ENCODE measurements around the gene OCIAD2.
A peak's percentile ranks its signal among the peaks of the same experiment; 100 is the strongest.

OCIAD2 gene

DNA sequence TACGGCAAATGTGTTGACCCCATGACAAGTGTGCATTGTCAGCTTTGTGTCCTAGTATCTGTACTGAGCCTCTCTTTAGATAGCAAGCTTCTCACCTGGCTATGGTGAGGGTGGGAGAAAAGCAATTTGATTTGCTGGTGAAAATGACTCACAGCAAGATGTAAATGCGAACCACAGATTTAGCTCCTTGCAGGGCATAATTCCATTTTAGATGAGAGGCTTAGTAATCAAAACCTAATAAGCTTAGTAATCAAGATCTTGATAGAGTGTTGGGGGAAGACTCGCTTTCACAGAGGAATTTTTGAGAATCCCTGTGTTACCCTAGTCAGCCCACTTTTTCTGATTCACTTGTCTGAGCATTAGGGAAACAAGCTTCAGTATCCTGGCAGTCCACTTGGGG lies 7.7 kb upstream of the OCIAD2 start:
- DNase-seq = no peak
- no peak overlapping the region for H3K4me2 ChIP-seq (ENCODE audit: low read length)
- peaks cover 0 to 7% of the 10 kb centered on the region in 2 experiments for H3K4me1 ChIP-seq (ENCODE audit: control insufficient read depth in 1 of 2, insufficient read depth in 2 of 2, low read length in 2 of 2)
- no peak overlapping the region for H2BK5ac ChIP-seq (ENCODE audit: low read depth, low read length, poor library complexity)
- no peak overlapping the region for H4K91ac ChIP-seq (ENCODE audit: low read depth, low read length)
- no peak overlapping the region for H3K9ac ChIP-seq (ENCODE audit: low read length)
- H3K4ac ChIP-seq (ENCODE audit: low read depth, low read length) = no peak overlapping the region
- no peak overlapping the region for H3K14ac ChIP-seq (ENCODE audit: low read length)
- H3K18ac ChIP-seq (ENCODE audit: low read length) = no peak overlapping the region
- H3K79me1 ChIP-seq (ENCODE audit: low read length) = no peaks in the 10 kb centered on the region
- no peak overlapping the region for H4K12ac ChIP-seq (ENCODE audit: low read depth, low read length)
- H3K79me2 ChIP-seq (ENCODE audit: control insufficient read depth, insufficient read depth, low read length, poor library complexity) = no peaks in the 10 kb centered on the region
- no CpG with 5 or more reads among the region's 3 CpGs for WGBS (ENCODE audit: extremely low coverage, insufficient coverage, insufficient read length)
- H2AK5ac ChIP-seq (ENCODE audit: low read length) = no peak overlapping the region
- no peak overlapping the region for H3K23ac ChIP-seq (ENCODE audit: low read length)
- H3K36me3 ChIP-seq (ENCODE audit: control insufficient read depth in 1 of 2, insufficient read depth in 2 of 2, low read length in 2 of 2) = no peaks in the 10 kb centered on the region
- no peak overlapping the region for H4K8ac ChIP-seq (ENCODE audit: low read depth, low read length)
- H2BK120ac ChIP-seq (ENCODE audit: insufficient read depth, low read length, poor library complexity) = no peak overlapping the region
- H2AFZ ChIP-seq (ENCODE audit: insufficient read depth, low read length, poor library complexity) = no peak overlapping the region
- H3K4me3 ChIP-seq (ENCODE audit: low read depth, low read length) = no peak overlapping the region
- H3K27ac ChIP-seq (ENCODE audit: low read depth, low read length) = no peak overlapping the region
- no peaks in the 10 kb centered on the region for H3K27me3 ChIP-seq (ENCODE audit: insufficient read depth, low read length)
- no peak overlapping the region for H2BK12ac ChIP-seq (ENCODE audit: low read length)
- H3K9me3 ChIP-seq (ENCODE audit: insufficient read depth, low read depth, low read length) = no peaks in the 10 kb centered on the region

DNA sequence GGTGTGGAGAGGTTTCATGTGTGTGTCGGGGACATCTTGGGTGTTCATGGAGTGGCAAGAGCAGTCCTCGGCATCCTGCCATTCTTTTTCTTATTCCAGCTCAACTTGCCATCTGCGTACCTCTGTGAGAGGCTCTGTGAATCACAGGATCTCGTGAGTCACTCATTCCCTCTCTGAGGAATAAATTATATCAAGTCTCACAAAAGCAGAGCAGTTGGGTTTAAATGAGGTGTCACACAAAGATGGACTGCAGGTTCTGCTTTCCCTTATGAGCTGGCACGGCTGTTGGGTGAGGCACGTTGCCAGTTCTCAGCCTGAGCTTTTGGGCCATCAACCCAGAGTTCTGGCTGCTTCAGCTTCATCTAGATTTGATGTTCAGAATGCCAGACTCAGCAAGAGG lies 6.8 kb upstream of the OCIAD2 start:
- DNase-seq = peak in 1 of 2 donors; percentile 29

DNA sequence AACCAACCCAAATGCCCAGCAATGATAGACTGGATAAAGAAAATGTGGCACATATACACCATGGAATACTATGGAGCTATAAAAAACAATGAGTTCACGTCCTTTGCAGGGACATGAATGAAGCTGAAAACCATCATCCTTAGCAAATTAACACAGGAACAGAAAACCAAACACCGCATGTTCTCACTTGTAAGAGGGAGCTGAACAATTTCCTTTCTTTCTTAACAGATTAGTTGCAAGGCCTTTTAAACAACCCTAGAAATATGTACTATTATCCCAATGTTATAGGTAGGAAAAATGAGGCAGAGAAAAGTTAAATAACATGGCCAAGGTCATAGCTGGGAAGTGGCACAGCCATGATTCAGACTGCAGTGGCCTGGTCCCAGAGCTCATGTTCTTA lies 5.8 kb upstream of the OCIAD2 start:
- H3K4me1 ChIP-seq (ENCODE audit: control insufficient read depth in 1 of 2, insufficient read depth in 2 of 2, low read length in 2 of 2) = peaks cover 0 to 7% of the 10 kb centered on the region in 2 experiments
- DNase-seq = no peak
- H2BK5ac ChIP-seq (ENCODE audit: low read depth, low read length, poor library complexity) = no peak overlapping the region
- no peak overlapping the region for H4K8ac ChIP-seq (ENCODE audit: low read depth, low read length)
- H2BK120ac ChIP-seq (ENCODE audit: insufficient read depth, low read length, poor library complexity) = no peak overlapping the region
- H3K36me3 ChIP-seq (ENCODE audit: control insufficient read depth in 1 of 2, insufficient read depth in 2 of 2, low read length in 2 of 2) = no peaks in the 10 kb centered on the region
- no peak overlapping the region for H2BK12ac ChIP-seq (ENCODE audit: low read length)
- no peak overlapping the region for H4K91ac ChIP-seq (ENCODE audit: low read depth, low read length)
- no peaks in the 10 kb centered on the region for H3K27me3 ChIP-seq (ENCODE audit: insufficient read depth, low read length)
- H3K18ac ChIP-seq (ENCODE audit: low read length) = no peak overlapping the region
- WGBS (ENCODE audit: extremely low coverage, insufficient coverage, insufficient read length) = no CpG with 5 or more reads among the region's 2 CpGs
- no peak overlapping the region for H3K4me2 ChIP-seq (ENCODE audit: low read length)
- H3K4me3 ChIP-seq (ENCODE audit: low read depth, low read length) = no peak overlapping the region
- H4K12ac ChIP-seq (ENCODE audit: low read depth, low read length) = no peak overlapping the region
- H2AFZ ChIP-seq (ENCODE audit: insufficient read depth, low read length, poor library complexity) = no peak overlapping the region
- no peaks in the 10 kb centered on the region for H3K79me2 ChIP-seq (ENCODE audit: control insufficient read depth, insufficient read depth, low read length, poor library complexity)
- H3K23ac ChIP-seq (ENCODE audit: low read length) = no peak overlapping the region
- no peak overlapping the region for H3K9ac ChIP-seq (ENCODE audit: low read length)
- H3K4ac ChIP-seq (ENCODE audit: low read depth, low read length) = no peak overlapping the region
- H3K14ac ChIP-seq (ENCODE audit: low read length) = no peak overlapping the region
- H2AK5ac ChIP-seq (ENCODE audit: low read length) = no peak overlapping the region
- H3K27ac ChIP-seq (ENCODE audit: low read depth, low read length) = no peak overlapping the region
- H3K79me1 ChIP-seq (ENCODE audit: low read length) = no peaks in the 10 kb centered on the region
- no peaks in the 10 kb centered on the region for H3K9me3 ChIP-seq (ENCODE audit: insufficient read depth, low read depth, low read length)

More for the DNA sequence above, 6.8 kb upstream of the OCIAD2 start:
- no peaks in the 10 kb centered on the region for H3K27me3 ChIP-seq (ENCODE audit: insufficient read depth, low read length)
- no peaks in the 10 kb centered on the region for H3K79me1 ChIP-seq (ENCODE audit: low read length)
- H3K18ac ChIP-seq (ENCODE audit: low read length) = no peak overlapping the region
- H3K23ac ChIP-seq (ENCODE audit: low read length) = no peak overlapping the region
- no peak overlapping the region for H3K4ac ChIP-seq (ENCODE audit: low read depth, low read length)
- H2BK12ac ChIP-seq (ENCODE audit: low read length) = no peak overlapping the region
- no peak overlapping the region for H3K14ac ChIP-seq (ENCODE audit: low read length)
- no peak overlapping the region for H3K27ac ChIP-seq (ENCODE audit: low read depth, low read length)
- H2BK120ac ChIP-seq (ENCODE audit: insufficient read depth, low read length, poor library complexity) = no peak overlapping the region
- H4K91ac ChIP-seq (ENCODE audit: low read depth, low read length) = no peak overlapping the region
- H3K4me2 ChIP-seq (ENCODE audit: low read length) = no peak overlapping the region
- no peak overlapping the region for H2AK5ac ChIP-seq (ENCODE audit: low read length)
- H3K4me3 ChIP-seq (ENCODE audit: low read depth, low read length) = no peak overlapping the region
- no peak overlapping the region for H4K8ac ChIP-seq (ENCODE audit: low read depth, low read length)
- H3K9me3 ChIP-seq (ENCODE audit: insufficient read depth, low read depth, low read length) = no peaks in the 10 kb centered on the region
- H3K4me1 ChIP-seq (ENCODE audit: control insufficient read depth in 1 of 2, insufficient read depth in 2 of 2, low read length in 2 of 2) = peaks cover 0 to 7% of the 10 kb centered on the region in 2 experiments
- no peaks in the 10 kb centered on the region for H3K36me3 ChIP-seq (ENCODE audit: control insufficient read depth in 1 of 2, insufficient read depth in 2 of 2, low read length in 2 of 2)
- H2AFZ ChIP-seq (ENCODE audit: insufficient read depth, low read length, poor library complexity) = no peak overlapping the region
- no CpG with 5 or more reads among the region's 6 CpGs for WGBS (ENCODE audit: extremely low coverage, insufficient coverage, insufficient read length)
- no peak overlapping the region for H3K9ac ChIP-seq (ENCODE audit: low read length)
- H2BK5ac ChIP-seq (ENCODE audit: low read depth, low read length, poor library complexity) = no peak overlapping the region
- H4K12ac ChIP-seq (ENCODE audit: low read depth, low read length) = no peak overlapping the region
- H3K79me2 ChIP-seq (ENCODE audit: control insufficient read depth, insufficient read depth, low read length, poor library complexity) = no peaks in the 10 kb centered on the region

DNA sequence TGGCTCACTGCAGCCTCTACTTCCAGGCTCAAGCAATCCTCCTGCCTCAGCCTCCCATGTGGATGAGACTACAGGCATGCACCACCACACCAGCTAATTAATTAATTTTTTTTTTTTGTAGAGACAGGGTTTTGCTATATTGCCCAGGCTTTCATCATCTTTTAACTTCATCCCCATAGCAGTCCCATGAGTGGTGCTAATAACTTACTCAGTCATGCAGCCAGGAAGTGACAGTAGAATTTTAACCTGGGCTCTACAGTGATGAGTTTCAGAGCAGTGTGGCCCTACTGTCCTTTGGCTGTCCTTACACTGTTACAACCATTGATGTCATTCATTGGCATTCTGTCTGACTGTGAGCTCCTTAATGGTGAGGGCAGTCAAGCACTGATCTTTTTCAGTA lies 3.9 kb upstream of the OCIAD2 start:
- Histone ChIP-seq H2BK12ac (ENCODE audit: low read length) (no peak overlapping the region), H3K27me3 (ENCODE audit: insufficient read depth, low read length) (no peaks in the 10 kb centered on the region), H3K18ac (ENCODE audit: low read length) (no peak overlapping the region), H4K8ac (ENCODE audit: low read depth, low read length) (no peak overlapping the region), H3K9ac (ENCODE audit: low read length) (no peak overlapping the region), H2BK5ac (ENCODE audit: low read depth, low read length, poor library complexity) (no peak overlapping the region), H3K4ac (ENCODE audit: low read depth, low read length) (no peak overlapping the region), H3K4me3 (ENCODE audit: low read depth, low read length) (no peak overlapping the region), H2AFZ (ENCODE audit: insufficient read depth, low read length, poor library complexity) (no peak overlapping the region), H3K36me3 (ENCODE audit: control insufficient read depth in 1 of 2, insufficient read depth in 2 of 2, low read length in 2 of 2) (no peaks in the 10 kb centered on the region), H3K9me3 (ENCODE audit: insufficient read depth, low read depth, low read length) (no peaks in the 10 kb centered on the region), H3K14ac (ENCODE audit: low read length) (no peak overlapping the region), H3K79me2 (ENCODE audit: control insufficient read depth, insufficient read depth, low read length, poor library complexity) (peaks cover 6% of the 10 kb centered on the region), H3K23ac (ENCODE audit: low read length) (no peak overlapping the region), H3K27ac (ENCODE audit: low read depth, low read length) (no peak overlapping the region), H4K91ac (ENCODE audit: low read depth, low read length) (no peak overlapping the region), H3K4me1 (ENCODE audit: control insufficient read depth in 1 of 2, insufficient read depth in 2 of 2, low read length in 2 of 2) (peaks cover 9 to 18% of the 10 kb centered on the region in 2 experiments), H3K79me1 (ENCODE audit: low read length) (peaks cover 11% of the 10 kb centered on the region), H2BK120ac (ENCODE audit: insufficient read depth, low read length, poor library complexity) (no peak overlapping the region), H4K12ac (ENCODE audit: low read depth, low read length) (no peak overlapping the region), H2AK5ac (ENCODE audit: low read length) (no peak overlapping the region), H3K4me2 (ENCODE audit: low read length) (no peak overlapping the region)
- DNase-seq = no peak

All from trophoblast cell (in vitro differentiated cells and primary cell).